ENCODE data around the gene DENND1B.

- TF ChIP-seq EZH2 (IDR thresholded peaks at IDR 0.05; ENCODE audit: borderline replicate concordance, low read depth, low read length, poor library complexity, severe bottlenecking) (no peak), CTCF (conservative IDR thresholded peaks at IDR 0.05; ENCODE audit: low read depth, low read length) (no peak)
These were observed 5.0 kb downstream of the DENND1B start for GRCh38 chr1:197770243-197770642.
